ENCODE data around the gene PCK1. TPM values are rescaled to one million over a fixed set of nuclear protein-coding genes. Genes with fewer than 3 reads are reported as not detected.

Gene PCK1
- total RNA-seq, 1 donor from 2014 or later: 8.4 TPM

GRCh38 chr20:57576002-57576401 lies 15.1 kb downstream of the PCK1 start:
- no peaks in the 10 kb centered on the region for H3K9me3 ChIP-seq (ENCODE audit: control insufficient read depth in 3 of 3, low read length in 3 of 3)
- H3K9ac ChIP-seq (ENCODE audit: low read depth in 1 of 3, low read length in 3 of 3): no peak overlapping the region
- H3K27ac ChIP-seq (ENCODE audit: low read depth, low read length): no peak overlapping the region
- H3K27me3 ChIP-seq (ENCODE audit: control insufficient read depth in 3 of 3, insufficient read depth in 3 of 3, low read length in 3 of 3): peaks cover 46 to 55% (median 54%) of the 10 kb centered on the region in 3 donors
- no peak overlapping the region for H3K4me3 ChIP-seq (ENCODE audit: low read length in 3 of 3)
- peaks cover 0 to 3% (median 0%) of the 10 kb centered on the region in 3 donors for H3K4me1 ChIP-seq (ENCODE audit: control insufficient read depth in 3 of 3, insufficient read depth in 3 of 3, low read length in 3 of 3)
- H3K36me3 ChIP-seq (ENCODE audit: control insufficient read depth in 3 of 3, insufficient read depth in 3 of 3, low read length in 3 of 3): no peaks in the 10 kb centered on the region

- H3K27ac ChIP-seq (ENCODE audit: low read depth, low read length): no peak overlapping the region
- peaks cover 0 to 3% (median 0%) of the 10 kb centered on the region in 3 donors for H3K4me1 ChIP-seq (ENCODE audit: control insufficient read depth in 3 of 3, insufficient read depth in 3 of 3, low read length in 3 of 3)
- peaks cover 54 to 58% (median 58%) of the 10 kb centered on the region in 3 donors for H3K27me3 ChIP-seq (ENCODE audit: control insufficient read depth in 3 of 3, insufficient read depth in 3 of 3, low read length in 3 of 3)
- no peak overlapping the region for H3K9ac ChIP-seq (ENCODE audit: low read depth in 1 of 3, low read length in 3 of 3)
- H3K36me3 ChIP-seq (ENCODE audit: control insufficient read depth in 3 of 3, insufficient read depth in 3 of 3, low read length in 3 of 3): no peaks in the 10 kb centered on the region
- no peak overlapping the region for H3K4me3 ChIP-seq (ENCODE audit: low read length in 3 of 3)
- no peaks in the 10 kb centered on the region for H3K9me3 ChIP-seq (ENCODE audit: control insufficient read depth in 3 of 3, low read length in 3 of 3)
Observed at GRCh38 chr20:57576617-57577550, 16.0 kb downstream of the PCK1 start.

- no peaks in the 10 kb centered on the region for H3K36me3 ChIP-seq (ENCODE audit: control insufficient read depth in 3 of 3, insufficient read depth in 3 of 3, low read length in 3 of 3)
- no peak overlapping the region for H3K27ac ChIP-seq (ENCODE audit: low read depth, low read length)
- no peak overlapping the region for H3K9ac ChIP-seq (ENCODE audit: low read depth in 1 of 3, low read length in 3 of 3)
- H3K4me3 ChIP-seq (ENCODE audit: low read length in 3 of 3): no peak overlapping the region
- H3K27me3 ChIP-seq (ENCODE audit: control insufficient read depth in 3 of 3, insufficient read depth in 3 of 3, low read length in 3 of 3): peaks cover 50 to 65% (median 60%) of the 10 kb centered on the region in 3 donors
- peaks cover 2 to 5% (median 5%) of the 10 kb centered on the region in 3 donors for H3K4me1 ChIP-seq (ENCODE audit: control insufficient read depth in 3 of 3, insufficient read depth in 3 of 3, low read length in 3 of 3)
- no peaks in the 10 kb centered on the region for H3K9me3 ChIP-seq (ENCODE audit: control insufficient read depth in 3 of 3, low read length in 3 of 3)
Observed at GRCh38 chr20:57577679-57578475, 17.0 kb downstream of the PCK1 start.

GRCh38 chr20:57578476-57579165 lies 17.7 kb downstream of the PCK1 start:
- no peak overlapping the region for H3K9ac ChIP-seq (ENCODE audit: low read depth in 1 of 3, low read length in 3 of 3)
- H3K27me3 ChIP-seq (ENCODE audit: control insufficient read depth in 3 of 3, insufficient read depth in 3 of 3, low read length in 3 of 3): peaks cover 56 to 73% (median 64%) of the 10 kb centered on the region in 3 donors
- H3K4me3 ChIP-seq (ENCODE audit: low read length in 3 of 3): no peak overlapping the region
- no peak overlapping the region for H3K27ac ChIP-seq (ENCODE audit: low read depth, low read length)
- H3K9me3 ChIP-seq (ENCODE audit: control insufficient read depth in 3 of 3, low read length in 3 of 3): no peaks in the 10 kb centered on the region
- H3K4me1 ChIP-seq (ENCODE audit: control insufficient read depth in 3 of 3, insufficient read depth in 3 of 3, low read length in 3 of 3): peaks cover 5 to 10% (median 5%) of the 10 kb centered on the region in 3 donors
- H3K36me3 ChIP-seq (ENCODE audit: control insufficient read depth in 3 of 3, insufficient read depth in 3 of 3, low read length in 3 of 3): no peaks in the 10 kb centered on the region

- Histone ChIP-seq H3K27ac (ENCODE audit: low read depth, low read length) (no peak overlapping the region), H3K27me3 (ENCODE audit: control insufficient read depth in 3 of 3, insufficient read depth in 3 of 3, low read length in 3 of 3) (peaks cover 51 to 73% (median 59%) of the 10 kb centered on the region in 3 donors)
Observed at GRCh38 chr20:57579331-57579897, 18.5 kb downstream of the PCK1 start.

GRCh38 chr20:57579898-57580447 lies 19.1 kb downstream of the PCK1 start:
- Histone ChIP-seq H3K27ac (ENCODE audit: low read depth, low read length) (no peak overlapping the region), H3K27me3 (ENCODE audit: control insufficient read depth in 3 of 3, insufficient read depth in 3 of 3, low read length in 3 of 3) (peaks cover 51 to 74% (median 55%) of the 10 kb centered on the region in 3 donors), H3K4me3 (ENCODE audit: low read length in 3 of 3) (no peak overlapping the region)

More at GRCh38 chr20:57579331-57579897, 18.5 kb downstream of the PCK1 start:
- Histone ChIP-seq H3K4me1 (ENCODE audit: control insufficient read depth in 3 of 3, insufficient read depth in 3 of 3, low read length in 3 of 3) (peaks cover 5 to 10% (median 5%) of the 10 kb centered on the region in 3 donors), H3K4me3 (ENCODE audit: low read length in 3 of 3) (no peak overlapping the region), H3K9ac (ENCODE audit: low read depth in 1 of 3, low read length in 3 of 3) (no peak overlapping the region), H3K36me3 (ENCODE audit: control insufficient read depth in 3 of 3, insufficient read depth in 3 of 3, low read length in 3 of 3) (no peaks in the 10 kb centered on the region), H3K9me3 (ENCODE audit: control insufficient read depth in 3 of 3, low read length in 3 of 3) (no peaks in the 10 kb centered on the region)

GRCh38 chr20:57580478-57581201 lies 19.7 kb downstream of the PCK1 start:
- H3K27ac ChIP-seq (ENCODE audit: low read depth, low read length): no peak overlapping the region
- no peaks in the 10 kb centered on the region for H3K9me3 ChIP-seq (ENCODE audit: control insufficient read depth in 3 of 3, low read length in 3 of 3)
- H3K36me3 ChIP-seq (ENCODE audit: control insufficient read depth in 3 of 3, insufficient read depth in 3 of 3, low read length in 3 of 3): no peaks in the 10 kb centered on the region
- peaks cover 47 to 69% (median 61%) of the 10 kb centered on the region in 3 donors for H3K27me3 ChIP-seq (ENCODE audit: control insufficient read depth in 3 of 3, insufficient read depth in 3 of 3, low read length in 3 of 3)
- H3K9ac ChIP-seq (ENCODE audit: low read depth in 1 of 3, low read length in 3 of 3): no peak overlapping the region
- peaks cover 5 to 10% (median 9%) of the 10 kb centered on the region in 3 donors for H3K4me1 ChIP-seq (ENCODE audit: control insufficient read depth in 3 of 3, insufficient read depth in 3 of 3, low read length in 3 of 3)
- no peak overlapping the region for H3K4me3 ChIP-seq (ENCODE audit: low read length in 3 of 3)

More at GRCh38 chr20:57579898-57580447, 19.1 kb downstream of the PCK1 start:
- Histone ChIP-seq H3K4me1 (ENCODE audit: control insufficient read depth in 3 of 3, insufficient read depth in 3 of 3, low read length in 3 of 3) (peaks cover 5 to 10% (median 5%) of the 10 kb centered on the region in 3 donors), H3K36me3 (ENCODE audit: control insufficient read depth in 3 of 3, insufficient read depth in 3 of 3, low read length in 3 of 3) (no peaks in the 10 kb centered on the region), H3K9ac (ENCODE audit: low read depth in 1 of 3, low read length in 3 of 3) (no peak overlapping the region), H3K9me3 (ENCODE audit: control insufficient read depth in 3 of 3, low read length in 3 of 3) (no peaks in the 10 kb centered on the region)

GRCh38 chr20:57581202-57582028 lies 20.5 kb downstream of the PCK1 start:
- no peaks in the 10 kb centered on the region for H3K9me3 ChIP-seq (ENCODE audit: control insufficient read depth in 3 of 3, low read length in 3 of 3)
- H3K36me3 ChIP-seq (ENCODE audit: control insufficient read depth in 3 of 3, insufficient read depth in 3 of 3, low read length in 3 of 3): no peaks in the 10 kb centered on the region
- no peak overlapping the region for H3K4me3 ChIP-seq (ENCODE audit: low read length in 3 of 3)
- no peak overlapping the region for H3K9ac ChIP-seq (ENCODE audit: low read depth in 1 of 3, low read length in 3 of 3)
- peaks cover 5 to 13% (median 13%) of the 10 kb centered on the region in 3 donors for H3K4me1 ChIP-seq (ENCODE audit: control insufficient read depth in 3 of 3, insufficient read depth in 3 of 3, low read length in 3 of 3)
- H3K27ac ChIP-seq (ENCODE audit: low read depth, low read length): peak overlapping the region; percentile 39
- H3K27me3 ChIP-seq (ENCODE audit: control insufficient read depth in 3 of 3, insufficient read depth in 3 of 3, low read length in 3 of 3): peaks cover 42 to 67% (median 65%) of the 10 kb centered on the region in 3 donors

Measured in skeletal muscle tissue (tissue), 4 donors.